SK-N-SH treated with all-trans-retinoic acid at 6 μM for 48 hours (cell line): ENCODE results near the gene COL24A1.

Experiments
- GLIS3 ChIP-seq: fragments of 250-450 bp; sonication (Bioruptor Pico); IDR thresholded peaks from 2 replicates; pipeline ENCODE4 v1.5.0; 2020; ENCODE audit warnings: mild to moderate bottlenecking, moderate library complexity
- RARB ChIP-seq: fragments of 250-450 bp; sonication (Bioruptor Pico); IDR thresholded peaks from 2 replicates; pipeline ENCODE4 v1.8.0; 2021; ENCODE audit warnings: mild to moderate bottlenecking, moderate library complexity
- ZFP30 ChIP-seq: fragments of 450-650 bp; formaldehyde crosslinking; IDR thresholded peaks from 2 replicates; pipeline ENCODE4 v1.5.0; 2022; ENCODE audit warnings: mild to moderate bottlenecking, moderate library complexity

- no peak for TF ChIP-seq ZFP30 (CRISPR knock-in tag)
- TF ChIP-seq RARB (CRISPR knock-in tag): no peak
- TF ChIP-seq GLIS3 (CRISPR knock-in tag): no peak
These were observed 88.3 kb downstream of the COL24A1 start for GRCh38 chr1:86068271-86068721.
